Cerebellar cortex (tissue), 1 donor: Measurements from ENCODE around the gene LDLRAD1.
"Not testable (repeated sequence)": the region's sequence is repeated elsewhere in the genome, so short reads cannot be mapped to it uniquely, and the experiment has no call there.

Experiments used
- DNase-seq: peaks from one replicate; pipeline ENCODE4 v3.0.0-alpha.2; 2015; ENCODE audit warnings: low spot score

Gene LDLRAD1

GRCh38 chr1:54017979-54018378 lies at the start of gene LDLRAD1:
TSS of gene LDLRAD1 (minus strand) at chr1:54018186. CDS start at chr1:54018112, 74 bp downstream.
- DNase-seq = no peak

GRCh38 chr1:54064299-54064698 lies 46.3 kb upstream of the LDLRAD1 start:
- DNase-seq = no peak

GRCh38 chr1:54054438-54054749 lies 36.4 kb upstream of the LDLRAD1 start:
- DNase-seq = no peak

- no peak for DNase-seq
Observed at GRCh38 chr1:54053745-54054437, 35.9 kb upstream of the LDLRAD1 start.

- DNase-seq = peak; percentile 99
Observed at GRCh38 chr1:54052934-54053744, 35.2 kb upstream of the LDLRAD1 start, which contains the start of the genes TCEANC2 and TMEM59. TSS of gene TCEANC2 (plus strand) at chr1:54053608. CDS start at chr1:54054423, 815 bp downstream. TSS of gene TMEM59 (minus strand) at chr1:54053204. CDS start at chr1:54053188, 16 bp downstream.

GRCh38 chr1:54052431-54052933 lies 34.5 kb upstream of the LDLRAD1 start:
- DNase-seq = peak; percentile 56

- DNase-seq = no peak
Observed at GRCh38 chr1:54051933-54052430, 34.0 kb upstream of the LDLRAD1 start.

GRCh38 chr1:54050435-54050834 lies 32.4 kb upstream of the LDLRAD1 start:
- not testable (repeated sequence) for DNase-seq

GRCh38 chr1:54047384-54048305 lies 29.7 kb upstream of the LDLRAD1 start:
- DNase-seq = no peak

- no peak for DNase-seq
Observed at GRCh38 chr1:54046671-54047383, 28.8 kb upstream of the LDLRAD1 start.

GRCh38 chr1:54045496-54045895 lies 27.5 kb upstream of the LDLRAD1 start:
- DNase-seq = no peak

GRCh38 chr1:54041806-54042205 lies 23.8 kb upstream of the LDLRAD1 start:
- no peak for DNase-seq

GRCh38 chr1:54037476-54037875 lies 19.5 kb upstream of the LDLRAD1 start:
- no peak for DNase-seq

- no peak for DNase-seq
Observed at GRCh38 chr1:54028306-54029251, 10.6 kb upstream of the LDLRAD1 start.

GRCh38 chr1:54027848-54028247 lies 9.9 kb upstream of the LDLRAD1 start:
- DNase-seq = no peak

GRCh38 chr1:54024811-54025210 lies 6.8 kb upstream of the LDLRAD1 start:
- not testable (repeated sequence) for DNase-seq

GRCh38 chr1:54024358-54024757 lies 6.4 kb upstream of the LDLRAD1 start:
- DNase-seq = no peak

- DNase-seq = not testable (repeated sequence)
Observed at GRCh38 chr1:54019562-54020176, 1.7 kb upstream of the LDLRAD1 start.

GRCh38 chr1:54018635-54019034 lies 649 bp upstream of the LDLRAD1 start:
- no peak for DNase-seq
